NCI-H2196 treated with DMSO at 0.1 percent for 48 hours (cell line): ENCODE data around the gene KRTAP10-2.

Source experiments
- DNase-seq: peaks from one replicate; lab custom pipeline; 2025; ENCODE audit not compliant: unreplicated experiment; lab: John Stamatoyannopoulos, UW

Gene KRTAP10-2

DNA sequence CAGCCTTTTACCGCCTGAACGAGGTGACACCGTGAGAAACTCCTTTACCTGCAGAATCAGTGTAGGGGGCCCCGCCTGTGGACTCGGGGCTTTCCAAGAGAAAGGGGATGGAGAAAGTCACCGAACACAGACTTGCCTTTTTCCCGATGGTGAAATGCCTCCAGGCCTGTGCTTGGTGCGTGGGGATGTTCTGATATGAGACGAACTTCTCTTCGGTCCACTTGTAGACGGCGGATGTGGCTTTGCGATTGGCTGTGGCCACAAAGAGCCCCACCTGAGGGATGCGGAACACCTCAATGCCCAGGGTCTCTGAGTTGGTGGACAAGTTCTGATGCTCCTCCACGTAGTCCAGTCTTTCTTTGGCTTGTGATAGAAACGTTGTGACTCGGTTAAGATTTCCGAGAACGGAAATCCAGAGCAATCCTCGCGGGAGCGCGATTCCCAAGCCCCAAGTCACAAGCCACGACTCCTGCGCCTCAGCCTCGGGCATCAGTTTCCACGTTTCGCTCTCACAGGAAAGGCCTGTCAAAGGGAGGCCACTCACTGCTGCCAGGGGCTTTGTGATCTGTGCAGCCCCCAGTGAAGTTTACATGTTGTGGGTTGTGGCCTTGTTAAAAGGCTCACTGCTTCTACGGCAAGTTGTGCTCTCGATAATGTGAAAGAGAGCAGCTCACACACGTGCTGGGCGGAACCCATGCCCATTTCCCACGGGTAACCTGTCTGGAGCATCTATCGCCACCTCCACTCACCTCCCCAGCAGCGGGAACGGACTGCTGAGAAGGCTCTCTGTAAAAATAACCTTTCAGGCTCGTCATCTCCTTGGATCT, 23.9 kb downstream of the KRTAP10-2 start:
- no peak for DNase-seq

- DNase-seq: no peak
Measured at GRCh38 chr21:44526096-44526997, 25.0 kb downstream of the KRTAP10-2 start.

GRCh38 chr21:44525391-44526095, 25.8 kb downstream of the KRTAP10-2 start:
- DNase-seq: no peak

DNA sequence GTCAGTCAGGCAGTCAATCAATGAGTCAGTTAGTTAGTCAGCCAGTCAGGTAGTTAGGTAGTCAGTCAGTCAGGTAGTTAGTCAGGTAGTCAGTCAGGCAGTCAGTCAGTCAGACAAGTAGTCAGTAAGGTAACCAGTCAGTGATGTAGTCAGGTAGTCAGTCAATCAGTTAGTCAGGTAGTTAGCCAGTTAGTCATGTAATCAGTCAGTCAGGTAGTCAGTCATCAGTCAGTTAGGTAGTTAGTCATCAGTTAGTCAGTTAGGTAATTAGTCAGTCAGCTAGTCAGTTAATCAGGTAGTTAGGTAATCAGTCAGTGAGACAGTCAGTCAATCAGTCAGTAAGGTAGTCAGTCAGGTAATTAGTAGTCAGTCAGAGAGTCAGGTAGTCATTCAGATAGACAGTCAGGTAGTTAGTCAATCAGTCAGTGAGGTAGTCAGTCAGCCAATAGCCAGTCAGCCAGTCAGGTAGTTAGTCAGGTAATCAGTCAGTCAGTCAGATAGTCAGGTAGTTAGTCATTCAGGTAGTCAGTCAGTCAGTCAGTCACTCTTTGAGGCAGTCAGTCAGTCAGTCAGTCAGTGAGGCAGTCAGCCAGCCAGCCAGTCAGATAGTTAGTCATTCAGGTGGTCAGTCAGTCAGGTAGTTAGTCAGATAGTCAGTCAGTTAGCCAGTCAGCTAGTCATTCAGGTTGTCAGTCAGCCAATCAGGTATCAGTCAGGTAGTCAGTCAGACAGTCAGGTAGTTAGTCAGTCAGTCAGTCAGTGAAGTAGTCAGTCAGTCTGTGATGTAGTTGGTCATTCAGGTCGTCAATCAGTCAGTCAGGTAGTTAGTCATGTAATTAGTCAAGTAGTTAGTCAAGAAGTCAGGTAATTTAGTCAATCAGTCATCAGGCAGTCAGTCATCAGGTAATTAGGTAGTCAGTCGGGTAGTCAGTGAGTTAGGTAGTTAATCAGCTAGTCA, 26.6 kb downstream of the KRTAP10-2 start:
- no peak for DNase-seq

DNA sequence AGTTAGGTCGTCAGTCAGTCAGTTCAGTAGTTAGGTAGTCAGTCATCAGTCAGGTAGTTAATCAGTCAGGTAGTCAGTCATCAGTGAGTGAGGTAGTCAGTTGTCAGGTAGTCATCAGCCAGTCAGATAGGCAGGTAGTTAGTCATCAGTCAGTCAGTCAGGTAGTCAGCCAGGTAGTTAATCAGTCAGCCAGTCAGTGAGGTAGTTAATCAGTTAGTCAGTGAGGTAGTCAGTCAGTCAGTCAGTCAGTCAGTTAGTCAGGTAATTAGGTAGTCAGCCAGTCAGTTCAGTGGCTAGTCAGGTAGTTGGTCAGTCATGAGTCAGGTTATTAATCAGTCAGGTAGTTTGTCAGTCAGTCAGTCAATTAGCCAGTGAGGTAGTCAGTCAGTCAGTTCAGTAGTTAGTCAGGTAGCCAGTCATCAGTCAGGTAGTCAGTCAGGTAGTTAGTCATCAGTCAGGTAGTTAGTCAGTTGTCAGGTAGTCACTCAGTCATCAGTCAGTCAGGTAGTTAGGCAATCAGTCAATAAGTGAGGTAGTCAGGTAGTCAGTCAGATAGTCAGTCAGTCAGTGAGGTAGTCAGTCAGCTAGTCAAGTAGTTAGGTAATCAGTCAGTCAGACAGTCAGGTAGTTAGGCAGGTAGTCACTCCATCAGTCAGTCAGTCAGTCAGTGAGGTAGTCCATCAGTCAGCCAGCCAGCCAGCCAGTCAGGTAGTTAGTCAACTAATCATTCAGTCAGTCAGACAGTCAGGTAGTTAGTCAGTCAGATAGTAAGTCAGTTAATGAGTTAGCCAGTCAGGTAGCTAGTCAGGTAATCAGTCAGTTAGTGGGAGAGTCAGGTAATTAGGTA, 27.5 kb downstream of the KRTAP10-2 start:
- no peak for DNase-seq

GRCh38 chr21:44522753-44523204, 28.5 kb downstream of the KRTAP10-2 start:
- no peak for DNase-seq

DNA sequence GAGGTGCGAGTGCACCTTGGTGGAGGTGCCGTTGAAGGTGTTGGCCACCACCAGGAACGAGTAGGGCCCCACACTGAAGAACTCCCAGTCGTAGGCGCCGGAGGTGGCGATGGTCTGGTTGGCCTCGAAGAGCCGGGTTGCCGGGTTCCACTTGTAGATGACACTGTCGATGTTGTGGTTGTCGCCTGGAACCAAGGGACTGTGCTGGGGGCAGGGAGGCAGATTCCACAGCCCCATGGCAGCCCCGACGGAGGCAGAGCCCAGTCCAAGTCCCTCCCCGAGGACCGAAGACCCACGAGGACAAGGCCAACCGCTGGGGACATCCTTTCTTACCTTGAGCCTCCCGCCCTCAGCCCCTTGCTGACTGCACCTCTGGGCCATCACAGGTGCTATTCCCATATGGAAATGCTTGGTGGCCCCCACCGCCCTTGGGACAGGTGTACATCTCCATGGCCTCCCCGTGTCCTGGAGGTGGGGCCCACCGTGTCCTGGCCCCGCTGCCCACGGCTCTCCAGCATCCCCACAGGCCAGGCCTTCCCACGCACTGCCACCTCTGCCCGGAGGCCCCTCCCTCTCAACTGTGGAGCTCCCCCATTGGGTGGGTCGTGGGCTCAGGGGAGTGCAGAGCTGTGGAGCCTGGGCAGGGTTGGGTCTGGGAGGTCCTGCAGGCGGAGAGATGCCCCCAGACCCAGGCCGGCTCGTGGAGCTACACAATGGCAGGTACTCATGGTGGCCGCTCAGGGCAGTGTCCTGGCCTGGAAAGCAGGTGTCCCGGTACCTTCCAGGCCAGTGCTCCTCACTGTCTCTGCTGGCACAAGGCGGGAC, 29.2 kb downstream of the KRTAP10-2 start:
- no peak for DNase-seq

GRCh38 chr21:44521301-44521927, 29.9 kb downstream of the KRTAP10-2 start:
- no peak for DNase-seq

- no peak for DNase-seq
Measured at GRCh38 chr21:44520326-44521300, 30.7 kb downstream of the KRTAP10-2 start.

GRCh38 chr21:44519346-44520325, 31.7 kb downstream of the KRTAP10-2 start:
- no peak for DNase-seq

- no peak for DNase-seq
Measured at GRCh38 chr21:44518686-44519085, 32.6 kb downstream of the KRTAP10-2 start.

DNA sequence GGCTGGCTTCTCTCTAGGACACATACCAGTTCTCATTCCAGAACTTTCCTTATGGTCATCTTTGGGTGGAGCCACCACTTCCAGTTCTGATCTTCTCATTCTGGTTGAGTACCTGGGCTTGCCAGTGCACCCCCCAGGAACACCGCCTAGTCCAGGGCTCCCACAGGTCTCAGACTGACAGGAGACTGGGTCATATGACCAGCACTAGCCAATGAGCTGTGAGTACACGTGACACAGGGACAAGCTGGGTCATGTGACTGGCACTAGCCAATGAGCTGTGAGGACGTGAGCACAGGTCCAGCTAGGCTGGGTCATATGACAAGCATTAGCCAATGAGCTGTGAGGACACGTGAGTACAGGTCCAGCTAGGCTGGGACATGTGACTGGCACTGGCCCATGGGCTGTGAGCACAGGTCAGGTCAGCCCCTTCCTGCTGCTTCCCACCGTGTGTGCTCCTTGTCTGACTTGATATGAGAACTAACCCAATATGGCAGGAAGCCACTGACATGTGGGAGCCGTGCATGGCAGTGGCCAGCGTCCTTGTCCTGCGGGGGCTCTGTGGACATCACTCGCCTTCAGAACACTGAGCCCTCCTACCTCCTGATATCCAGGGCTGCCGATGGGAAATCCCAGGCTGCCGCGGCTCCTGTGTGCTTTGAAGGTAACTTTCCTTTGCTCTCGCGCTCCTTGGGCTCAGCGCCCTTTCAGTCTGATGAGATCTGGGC, 34.0 kb downstream of the KRTAP10-2 start:
- no peak for DNase-seq

DNA sequence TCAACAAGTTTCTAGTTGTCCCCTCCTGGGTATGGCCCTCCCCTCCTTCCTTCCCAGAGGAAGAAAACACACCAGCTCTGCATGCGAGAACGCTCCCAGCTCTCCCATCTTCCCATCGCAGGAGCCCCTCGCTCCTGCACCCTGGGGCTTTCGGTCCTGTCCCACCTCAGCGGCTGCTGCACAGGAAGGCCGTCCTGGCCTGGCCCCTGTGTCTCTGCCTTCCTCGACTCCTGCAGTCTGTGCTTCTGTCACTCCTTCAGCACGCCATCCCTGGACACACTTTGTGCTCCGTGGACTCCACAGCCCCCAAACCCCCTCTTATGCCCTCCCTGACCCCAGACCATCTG, 34.5 kb downstream of the KRTAP10-2 start:
- DNase-seq: no peak

- DNase-seq: no peak
Measured at GRCh38 chr21:44516342-44516741, 35.0 kb downstream of the KRTAP10-2 start.
